NCI-H2171 treated with DMSO at 0.1 percent for 48 hours (cell line): ENCODE data around the gene TPSG1.
"Not testable (repeated sequence)": the region's sequence is repeated elsewhere in the genome, so short reads cannot be mapped to it uniquely, and the experiment has no call there.

Source experiments
- DNase-seq: peaks from one replicate; lab custom pipeline; 2025; lab: John Stamatoyannopoulos, UW

Gene TPSG1

DNA sequence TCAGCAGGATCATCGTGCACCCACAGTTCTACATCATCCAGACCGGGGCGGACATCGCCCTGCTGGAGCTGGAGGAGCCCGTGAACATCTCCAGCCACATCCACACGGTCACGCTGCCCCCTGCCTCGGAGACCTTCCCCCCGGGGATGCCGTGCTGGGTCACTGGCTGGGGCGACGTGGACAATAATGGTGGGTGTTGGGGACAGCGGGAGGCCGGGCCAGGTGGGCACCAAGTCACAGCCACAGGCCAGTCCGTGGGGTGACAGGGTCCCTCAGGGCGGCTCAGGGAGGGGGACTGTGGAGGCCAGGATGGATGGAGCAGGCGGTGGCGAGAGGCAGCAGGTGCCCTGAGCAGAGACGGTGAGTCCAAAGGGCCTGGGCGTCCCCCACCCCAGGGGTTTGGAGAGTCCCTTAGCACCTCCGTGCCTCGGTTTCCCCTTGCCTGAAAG, 31.8 kb upstream of the TPSG1 start:
- no peak for DNase-seq

DNA sequence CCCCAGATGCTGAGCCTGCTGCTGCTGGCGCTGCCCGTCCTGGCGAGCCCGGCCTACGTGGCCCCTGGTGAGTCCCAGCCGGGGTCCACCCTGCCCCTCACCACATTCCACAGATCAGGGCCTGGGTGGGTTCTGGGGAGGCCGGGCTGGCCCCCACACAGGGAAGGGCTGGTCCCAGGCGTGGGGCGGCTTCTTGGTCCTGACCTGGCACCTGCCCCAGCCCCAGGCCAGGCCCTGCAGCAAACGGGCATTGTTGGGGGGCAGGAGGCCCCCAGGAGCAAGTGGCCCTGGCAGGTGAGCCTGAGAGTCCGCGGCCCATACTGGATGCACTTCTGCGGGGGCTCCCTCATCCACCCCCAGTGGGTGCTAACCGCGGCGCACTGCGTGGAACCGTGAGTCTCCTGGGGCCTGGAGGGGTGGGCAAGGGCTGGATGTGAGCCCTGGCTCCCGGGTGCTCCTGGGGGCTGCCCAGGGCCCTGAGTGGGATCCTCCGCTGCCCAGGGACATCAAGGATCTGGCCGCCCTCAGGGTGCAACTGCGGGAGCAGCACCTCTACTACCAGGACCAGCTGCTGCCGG, 31.3 kb upstream of the TPSG1 start:
- not testable (repeated sequence) for DNase-seq

DNA sequence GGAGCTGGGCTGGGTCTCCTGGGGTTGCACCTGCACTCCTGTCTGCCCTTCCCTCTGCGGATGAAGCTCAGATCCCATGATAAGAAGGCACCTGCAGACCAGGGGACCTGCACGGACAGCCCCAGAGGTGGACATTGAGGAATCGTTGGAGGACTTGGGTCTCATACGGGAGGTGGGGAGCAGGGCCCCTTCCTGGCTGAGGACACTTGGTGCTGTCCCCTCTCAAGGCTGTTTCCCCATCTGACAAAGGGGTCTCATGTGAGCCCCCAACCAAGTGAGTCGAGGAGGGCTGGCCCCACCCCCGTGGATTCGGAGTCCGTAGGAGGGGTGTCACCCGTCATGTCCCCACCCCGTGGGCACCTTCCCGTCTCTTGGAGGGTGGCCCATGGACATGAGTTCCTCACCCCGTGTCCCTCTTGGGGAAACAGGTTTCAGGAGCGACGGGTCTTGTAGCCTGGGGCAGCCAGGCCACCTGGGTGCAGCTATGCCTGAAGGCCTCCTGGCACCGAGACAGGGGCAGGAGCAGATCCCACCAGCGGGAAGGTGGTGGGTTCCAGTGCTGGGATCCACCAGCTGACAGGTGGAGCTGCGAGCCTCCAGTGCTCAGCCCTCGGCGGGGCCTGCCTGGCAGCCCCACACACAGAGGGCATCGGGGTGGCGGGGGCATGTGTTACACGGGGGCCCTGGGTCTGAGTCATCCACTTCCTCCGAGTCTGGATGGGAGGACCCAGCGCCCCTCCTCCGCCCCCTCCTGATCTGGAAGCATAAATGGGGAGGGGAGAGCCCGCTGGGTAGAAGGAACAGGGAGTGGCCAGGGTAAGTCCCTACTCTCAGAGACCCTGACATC, 30.4 kb upstream of the TPSG1 start, which contains the start of gene TPSD1:
Gene TPSD1, plus strand, starts transcription at position 794 of the 847 bp plus-strand sequence. CDS start 212 bp downstream, outside the sequence.
- not testable (repeated sequence) for DNase-seq

DNA sequence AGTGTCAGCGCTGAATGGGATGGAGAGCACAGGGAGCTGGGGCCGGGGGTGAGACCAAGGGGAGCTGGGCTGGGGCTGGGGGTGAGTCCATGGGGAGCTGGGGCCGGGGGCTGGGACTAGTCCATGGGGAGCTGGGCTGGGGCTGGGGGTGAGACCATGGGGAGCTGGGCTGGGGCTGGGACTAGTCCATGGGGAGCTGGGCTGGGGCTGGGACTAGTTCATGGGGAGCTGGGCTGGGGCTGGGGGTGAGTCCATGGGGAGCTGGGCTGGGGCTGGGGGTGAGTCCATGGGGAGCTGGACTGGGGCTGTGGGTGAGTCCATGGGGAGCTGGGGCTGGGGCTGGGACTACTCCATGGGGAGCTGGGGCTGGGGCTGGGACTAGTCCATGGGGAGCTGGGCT, 29.8 kb upstream of the TPSG1 start:
- DNase-seq = not testable (repeated sequence)

DNA sequence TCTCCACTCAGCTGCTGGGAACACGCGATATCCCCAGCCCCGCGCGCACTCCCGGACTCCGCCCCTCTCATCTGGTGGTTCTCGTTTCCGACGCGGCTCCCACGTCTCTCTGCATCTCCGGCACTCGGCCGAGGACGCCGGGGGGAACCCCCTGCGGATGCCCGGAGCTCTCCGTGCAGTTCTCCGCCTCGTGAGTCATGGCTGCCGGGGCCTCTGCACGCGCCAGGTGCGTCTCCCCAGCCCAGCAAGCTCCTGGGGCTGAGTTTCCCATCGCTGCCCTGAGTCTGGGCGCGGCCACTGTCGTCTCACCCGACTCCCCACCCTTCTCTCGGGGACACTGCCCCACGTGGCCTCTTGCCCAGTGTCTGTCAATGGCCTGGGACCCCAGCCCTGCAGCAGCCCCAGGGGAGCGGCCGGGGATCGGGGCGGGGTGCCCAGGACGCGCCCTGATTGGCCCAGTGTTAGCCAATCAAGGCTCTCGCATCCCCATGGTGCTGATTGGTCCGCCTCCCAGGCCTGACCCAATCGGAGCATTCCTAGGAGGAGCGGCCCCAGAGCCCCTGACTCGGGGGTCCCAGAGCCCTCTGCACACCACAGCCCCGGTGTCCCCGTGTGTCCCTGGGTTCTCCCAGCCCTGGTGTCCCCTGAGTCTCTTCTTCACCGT, 28.8 kb upstream of the TPSG1 start:
- not testable (repeated sequence) for DNase-seq

DNA sequence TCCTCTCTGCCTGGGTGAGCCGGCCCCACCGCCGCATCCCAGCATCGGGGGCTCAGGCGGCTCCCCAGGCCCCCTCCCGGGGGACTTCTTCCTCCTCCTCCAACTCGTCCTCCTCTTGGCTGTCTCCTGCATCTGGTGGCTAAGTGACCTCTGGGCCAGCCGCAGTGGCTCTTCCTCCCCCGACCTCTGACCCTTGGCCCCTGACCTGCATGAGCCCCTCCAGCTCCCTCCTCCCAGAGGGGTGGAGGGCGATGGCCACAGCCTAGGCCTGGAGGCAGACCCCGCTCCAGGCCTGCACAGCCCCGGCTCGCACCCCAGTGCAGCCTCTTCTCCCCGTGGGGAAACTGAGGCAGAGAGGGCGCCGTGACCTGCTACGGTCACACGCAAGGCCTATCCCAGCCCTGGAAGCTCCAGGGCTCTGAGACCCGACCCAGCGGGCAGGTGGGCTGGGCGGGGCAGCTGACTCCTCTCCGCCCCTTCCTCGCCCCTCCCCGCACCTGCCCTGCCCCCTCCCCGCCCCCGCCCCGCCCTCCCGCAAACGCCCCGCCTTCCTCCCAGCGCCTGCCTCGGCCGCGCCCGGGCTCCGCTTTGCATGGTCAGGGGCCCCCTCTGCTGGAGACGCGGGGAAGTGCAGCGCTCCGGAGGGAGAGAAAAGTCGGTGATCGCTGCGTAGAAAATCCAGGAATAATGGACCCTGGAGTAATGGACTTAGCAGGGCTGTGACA, 24.1 kb upstream of the TPSG1 start:
- not testable (repeated sequence) for DNase-seq

DNA sequence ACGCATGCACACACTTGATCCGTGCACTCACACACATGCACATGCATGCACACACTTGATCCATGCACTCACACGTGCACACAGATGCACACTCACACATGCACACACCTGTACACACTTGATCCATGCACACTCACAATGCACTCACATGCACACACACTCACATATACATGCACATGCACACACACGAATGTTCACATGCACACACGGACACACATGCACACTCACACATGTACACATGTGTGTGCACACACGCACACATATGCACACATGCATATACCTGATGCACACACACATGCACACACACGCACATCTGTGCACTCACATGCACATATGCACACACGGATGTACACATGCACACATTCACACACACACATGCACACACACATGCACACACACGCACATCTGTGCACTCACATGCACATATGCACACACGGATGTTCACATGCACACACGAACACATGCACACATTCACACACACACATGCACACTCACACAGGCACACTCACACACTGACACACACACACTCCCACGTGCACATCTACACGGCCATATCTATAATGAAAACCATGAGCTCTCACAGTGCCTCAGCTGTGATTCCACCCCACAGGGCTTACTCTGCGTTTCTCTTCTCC, 23.0 kb upstream of the TPSG1 start:
- not testable (repeated sequence) for DNase-seq

DNA sequence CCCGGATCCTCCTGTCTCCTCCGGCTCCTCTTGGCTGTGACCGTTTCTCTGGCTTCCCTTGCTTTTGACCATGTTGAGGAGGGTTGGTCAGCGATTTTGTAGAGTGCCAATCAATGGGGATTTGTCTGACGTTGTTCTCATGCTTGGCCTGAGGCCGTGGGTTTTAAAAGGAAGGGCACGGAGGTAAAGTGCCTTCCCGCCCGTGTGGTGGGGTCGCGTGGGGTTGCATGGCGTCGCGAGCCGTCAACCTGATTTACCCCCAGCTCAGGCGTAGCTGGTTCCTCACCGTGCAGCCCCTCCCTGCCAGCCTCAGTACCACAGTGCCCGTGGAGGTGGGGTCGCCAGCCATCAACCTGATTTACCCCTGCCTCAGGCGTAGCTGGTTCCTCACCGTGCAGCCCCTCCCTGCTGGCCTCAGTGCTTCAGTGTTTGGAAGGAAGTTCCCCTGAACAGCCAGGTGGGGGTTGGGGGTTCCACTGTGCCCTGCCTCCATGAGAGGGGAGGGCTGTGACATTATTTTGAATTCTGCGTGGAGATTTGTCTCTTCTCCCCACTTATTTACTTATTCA, 20.5 kb upstream of the TPSG1 start:
- DNase-seq = no peak

DNA sequence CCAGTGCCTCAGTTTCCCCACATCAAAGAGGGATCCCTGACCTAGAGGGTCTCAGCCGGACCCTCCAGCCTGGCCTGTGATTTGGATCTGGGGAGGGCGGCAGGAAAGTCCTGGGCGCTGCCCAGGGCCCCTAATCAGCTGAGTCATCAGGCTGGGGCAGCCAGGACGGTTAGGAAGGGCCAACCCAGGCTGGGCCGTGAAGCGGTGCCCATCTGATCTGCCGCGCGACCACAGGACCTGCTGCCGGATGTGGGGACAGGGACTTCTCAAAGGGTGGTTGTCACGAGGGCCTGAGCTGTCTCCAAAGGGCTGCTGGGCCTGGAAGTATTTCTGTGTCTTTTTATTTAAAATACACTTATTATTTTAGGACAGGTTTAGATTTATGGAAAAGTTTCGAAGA, 19.8 kb upstream of the TPSG1 start:
- DNase-seq = no peak

DNA sequence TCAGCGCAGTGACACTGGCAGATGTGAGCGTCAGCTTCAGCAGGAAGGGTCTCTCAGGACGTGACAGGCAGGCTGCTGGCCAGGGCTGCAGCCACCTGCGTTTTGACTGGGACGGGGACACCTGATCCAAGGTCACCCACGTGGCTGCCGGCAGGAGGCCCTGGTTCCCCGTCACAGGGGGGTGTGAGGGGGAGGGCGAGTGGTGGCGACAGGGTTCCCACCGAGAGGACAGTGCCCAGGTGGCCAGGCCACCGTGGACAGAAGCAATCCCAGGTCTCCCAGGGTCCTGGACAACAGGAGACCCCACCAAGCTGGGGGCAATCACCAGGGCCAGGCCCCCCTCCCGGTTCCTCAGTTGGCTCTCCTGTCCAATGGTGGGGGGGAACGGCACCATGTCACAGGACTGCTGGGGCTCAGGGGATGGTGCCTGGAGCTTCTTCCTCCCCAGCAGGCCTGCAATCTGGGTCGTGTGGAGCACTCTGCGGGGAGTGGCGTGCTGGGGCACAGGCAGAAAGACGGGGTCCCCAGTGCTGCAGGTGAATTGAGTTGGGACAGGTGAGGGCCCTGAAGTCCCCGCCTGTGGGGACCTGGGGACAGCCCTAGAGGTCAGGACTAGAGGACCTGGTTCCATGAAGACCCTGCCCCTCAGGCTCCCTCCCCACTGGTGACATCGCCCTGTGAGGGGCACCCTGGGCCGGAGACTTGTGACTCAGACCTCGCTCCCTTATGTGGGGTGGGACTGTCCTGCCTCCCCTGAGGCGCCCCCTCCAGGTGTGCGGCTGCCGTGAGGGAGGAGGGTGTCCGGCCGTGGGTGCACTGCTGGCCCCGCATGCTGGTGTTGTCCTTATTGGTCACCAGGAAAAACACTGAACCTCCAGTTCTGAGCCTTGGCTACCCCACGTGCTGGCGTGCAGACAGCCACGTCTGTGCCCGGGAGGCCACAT, 19.1 kb upstream of the TPSG1 start:
- DNase-seq = not testable (repeated sequence)

DNA sequence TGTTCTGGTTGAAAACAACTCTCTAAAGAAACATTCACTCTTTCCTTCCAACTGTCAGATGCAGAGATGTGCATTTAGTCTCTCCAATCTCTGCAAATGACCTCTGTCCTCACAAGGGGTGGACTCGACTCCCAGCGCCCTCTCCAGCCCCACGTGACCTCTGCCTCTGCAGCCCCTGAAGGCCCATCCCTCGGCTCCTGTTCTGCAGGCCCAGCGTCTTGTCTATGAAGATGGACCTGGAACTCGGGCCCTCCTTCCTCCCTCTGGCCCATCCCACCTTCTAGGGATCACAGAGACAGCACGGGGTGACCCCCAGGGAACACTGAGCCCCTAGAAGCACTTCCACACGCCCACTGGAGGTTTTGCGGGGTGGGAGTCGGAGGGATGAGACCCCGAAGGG, 18.3 kb upstream of the TPSG1 start:
- not testable (repeated sequence) for DNase-seq

DNA sequence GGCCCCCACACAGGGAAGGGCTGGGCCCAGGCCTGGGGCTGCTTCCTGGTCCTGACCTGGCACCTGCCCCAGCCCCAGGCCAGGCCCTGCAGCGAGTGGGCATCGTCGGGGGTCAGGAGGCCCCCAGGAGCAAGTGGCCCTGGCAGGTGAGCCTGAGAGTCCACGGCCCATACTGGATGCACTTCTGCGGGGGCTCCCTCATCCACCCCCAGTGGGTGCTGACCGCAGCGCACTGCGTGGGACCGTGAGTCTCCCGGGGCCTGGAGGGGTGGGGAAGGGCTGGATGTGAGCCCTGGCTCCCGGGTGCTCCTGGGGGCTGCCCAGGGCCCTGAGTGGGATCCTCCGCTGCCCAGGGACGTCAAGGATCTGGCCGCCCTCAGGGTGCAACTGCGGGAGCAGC, 16.0 kb upstream of the TPSG1 start:
- DNase-seq = not testable (repeated sequence)

DNA sequence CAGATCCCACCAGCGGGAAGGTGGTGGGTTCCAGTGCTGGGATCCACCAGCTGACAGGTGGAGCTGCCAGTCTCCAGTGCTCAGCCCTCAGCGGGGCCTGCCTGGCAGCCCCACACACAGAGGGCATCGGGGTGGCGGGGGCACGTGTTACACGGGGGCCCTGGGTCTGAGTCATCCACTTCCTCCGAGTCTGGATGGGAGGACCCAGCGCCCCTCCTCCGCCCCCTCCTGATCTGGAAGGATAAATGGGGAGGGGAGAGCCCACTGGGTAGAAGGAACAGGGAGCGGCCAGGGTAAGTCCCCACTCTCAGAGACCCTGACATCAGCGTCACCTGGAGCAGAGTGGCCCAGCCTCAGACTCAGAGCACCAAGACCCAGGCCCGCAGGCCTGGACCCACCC, 15.4 kb upstream of the TPSG1 start, which contains the start of gene TPSAB1:
Gene TPSAB1, plus strand, starts transcription at position 270 of the 400 bp plus-strand sequence. CDS start 234 bp downstream, outside the sequence.
- DNase-seq = not testable (repeated sequence)

DNA sequence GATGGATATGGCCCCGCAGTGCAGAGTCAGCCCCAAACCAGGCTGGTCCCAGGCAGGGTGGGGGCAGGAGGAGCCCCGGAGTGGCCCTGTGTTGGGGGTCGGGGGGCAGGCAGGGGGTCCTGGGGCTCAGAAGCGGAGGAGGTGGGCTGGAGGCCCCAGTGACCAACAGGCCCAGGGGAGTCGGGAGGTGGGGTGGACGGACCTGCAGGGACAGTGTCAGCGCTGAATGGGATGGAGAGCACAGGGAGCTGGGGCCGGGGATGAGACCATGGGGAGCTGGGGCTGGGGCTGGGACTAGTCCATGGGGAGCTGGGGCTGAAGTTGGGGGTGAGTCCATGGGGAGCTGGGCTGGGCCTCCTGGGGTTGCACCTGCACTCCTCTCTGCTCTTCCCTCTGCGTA, 14.5 kb upstream of the TPSG1 start:
- DNase-seq = not testable (repeated sequence)

DNA sequence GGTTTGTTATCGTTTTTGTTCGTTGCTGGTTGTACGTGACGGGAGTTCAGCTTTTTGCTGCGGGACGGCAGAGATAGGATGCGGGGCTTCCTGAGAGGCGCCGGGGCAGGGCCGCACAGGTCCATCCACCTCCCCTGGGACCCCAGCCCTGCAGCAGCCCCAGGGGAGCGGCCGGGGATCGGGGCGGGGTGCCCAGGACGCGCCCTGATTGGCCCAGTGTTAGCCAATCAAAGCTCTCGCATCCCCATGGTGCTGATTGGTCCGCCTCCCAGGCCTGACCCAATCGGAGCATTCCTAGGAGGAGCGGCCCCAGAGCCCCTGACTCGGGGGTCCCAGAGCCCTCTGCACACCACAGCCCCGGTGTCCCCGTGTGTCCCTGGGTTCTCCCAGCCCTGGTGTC, 13.8 kb upstream of the TPSG1 start:
- DNase-seq = peak; percentile 28

DNA sequence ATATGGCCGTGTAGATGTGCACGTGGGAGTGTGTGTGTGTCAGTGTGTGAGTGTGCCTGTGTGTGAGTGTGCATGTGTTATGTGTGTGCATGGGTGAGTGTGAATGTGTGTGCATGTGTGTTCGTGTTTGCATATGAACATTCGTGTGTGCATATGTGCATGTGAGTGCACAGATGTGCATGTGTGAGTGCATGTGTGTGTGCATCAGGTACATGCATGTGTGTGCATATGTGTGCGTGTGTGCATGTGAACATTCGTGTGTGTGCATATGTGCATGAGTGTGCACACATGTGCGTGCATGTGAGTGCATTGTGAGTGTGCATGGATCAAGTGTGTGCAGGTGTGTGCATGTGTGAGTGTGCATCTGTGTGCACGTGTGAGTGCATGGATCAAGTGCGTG, 12.9 kb upstream of the TPSG1 start:
- DNase-seq = no peak

DNA sequence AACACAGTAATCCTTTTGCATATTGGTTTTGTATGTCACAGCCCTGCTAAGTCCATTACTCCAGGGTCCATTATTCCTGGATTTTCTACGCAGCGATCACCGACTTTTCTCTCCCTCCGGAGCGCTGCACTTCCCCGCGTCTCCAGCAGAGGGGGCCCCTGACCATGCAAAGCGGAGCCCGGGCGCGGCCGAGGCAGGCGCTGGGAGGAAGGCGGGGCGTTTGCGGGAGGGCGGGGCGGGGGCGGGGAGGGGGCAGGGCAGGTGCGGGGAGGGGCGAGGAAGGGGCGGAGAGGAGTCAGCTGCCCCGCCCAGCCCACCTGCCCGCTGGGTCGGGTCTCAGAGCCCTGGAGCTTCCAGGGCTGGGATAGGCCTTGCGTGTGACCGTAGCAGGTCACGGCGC, 11.6 kb upstream of the TPSG1 start:
- DNase-seq = not testable (repeated sequence)

DNA sequence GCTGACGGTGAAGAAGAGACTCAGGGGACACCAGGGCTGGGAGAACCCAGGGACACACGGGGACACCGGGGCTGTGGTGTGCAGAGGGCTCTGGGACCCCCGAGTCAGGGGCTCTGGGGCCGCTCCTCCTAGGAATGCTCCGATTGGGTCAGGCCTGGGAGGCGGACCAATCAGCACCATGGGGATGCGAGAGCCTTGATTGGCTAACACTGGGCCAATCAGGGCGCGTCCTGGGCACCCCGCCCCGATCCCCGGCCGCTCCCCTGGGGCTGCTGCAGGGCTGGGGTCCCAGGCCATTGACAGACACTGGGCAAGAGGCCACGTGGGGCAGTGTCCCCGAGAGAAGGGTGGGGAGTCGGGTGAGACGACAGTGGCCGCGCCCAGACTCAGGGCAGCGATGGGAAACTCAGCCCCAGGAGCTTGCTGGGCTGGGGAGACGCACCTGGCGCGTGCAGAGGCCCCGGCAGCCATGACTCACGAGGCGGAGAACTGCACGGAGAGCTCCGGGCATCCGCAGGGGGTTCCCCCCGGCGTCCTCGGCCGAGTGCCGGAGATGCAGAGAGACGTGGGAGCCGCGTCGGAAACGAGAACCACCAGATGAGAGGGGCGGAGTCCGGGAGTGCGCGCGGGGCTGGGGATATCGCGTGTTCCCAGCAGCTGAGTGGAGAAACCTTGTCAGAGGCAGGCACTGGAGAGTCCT, 7.1 kb upstream of the TPSG1 start:
- DNase-seq = not testable (repeated sequence)

DNA sequence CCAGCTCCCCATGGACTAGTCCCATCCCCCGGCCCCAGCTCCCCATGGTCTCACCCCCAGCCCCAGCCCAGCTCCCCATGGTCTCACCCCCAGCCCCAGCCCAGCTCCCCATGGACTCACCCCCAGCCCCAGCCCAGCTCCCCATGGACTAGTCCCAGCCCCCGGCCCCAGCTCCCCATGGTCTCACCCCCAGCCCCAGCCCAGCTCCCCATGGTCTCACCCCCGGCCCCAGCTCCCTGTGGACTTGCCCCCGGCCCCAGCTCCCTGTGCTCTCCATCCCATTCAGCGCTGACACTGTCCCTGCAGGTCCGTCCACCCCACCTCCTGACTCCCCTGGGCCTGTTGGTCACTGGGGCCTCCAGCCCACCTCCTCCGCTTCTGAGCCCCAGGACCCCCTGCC, 6.2 kb upstream of the TPSG1 start:
- not testable (repeated sequence) for DNase-seq
